ENCODE data around the gene RPS6KA3.
"Not testable (repeated sequence)": the region's sequence is repeated elsewhere in the genome, so short reads cannot be mapped to it uniquely, and the experiment has no call there.

The RPS6KA3 gene

DNA sequence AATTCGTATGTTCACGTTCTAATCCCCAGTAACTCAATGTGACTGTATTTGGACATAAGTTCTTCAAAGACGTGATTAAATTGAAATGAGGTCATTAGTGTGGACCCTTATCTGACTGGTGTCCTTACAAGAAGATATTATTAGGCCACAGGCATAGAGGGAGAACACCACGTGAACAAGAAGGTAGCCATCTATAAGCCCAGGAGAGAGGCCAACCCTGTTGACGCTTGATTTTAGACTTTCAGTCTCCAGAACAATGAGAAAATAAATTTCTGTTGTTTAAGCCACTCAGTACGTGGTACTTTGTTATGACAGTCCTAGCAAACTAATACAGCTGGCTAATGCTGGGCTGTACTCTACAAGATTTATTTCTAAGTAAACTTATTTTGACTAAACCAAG, 123.6 kb downstream of the RPS6KA3 start:
- no peak for DNase-seq (ENCODE audit: low spot score)

DNA sequence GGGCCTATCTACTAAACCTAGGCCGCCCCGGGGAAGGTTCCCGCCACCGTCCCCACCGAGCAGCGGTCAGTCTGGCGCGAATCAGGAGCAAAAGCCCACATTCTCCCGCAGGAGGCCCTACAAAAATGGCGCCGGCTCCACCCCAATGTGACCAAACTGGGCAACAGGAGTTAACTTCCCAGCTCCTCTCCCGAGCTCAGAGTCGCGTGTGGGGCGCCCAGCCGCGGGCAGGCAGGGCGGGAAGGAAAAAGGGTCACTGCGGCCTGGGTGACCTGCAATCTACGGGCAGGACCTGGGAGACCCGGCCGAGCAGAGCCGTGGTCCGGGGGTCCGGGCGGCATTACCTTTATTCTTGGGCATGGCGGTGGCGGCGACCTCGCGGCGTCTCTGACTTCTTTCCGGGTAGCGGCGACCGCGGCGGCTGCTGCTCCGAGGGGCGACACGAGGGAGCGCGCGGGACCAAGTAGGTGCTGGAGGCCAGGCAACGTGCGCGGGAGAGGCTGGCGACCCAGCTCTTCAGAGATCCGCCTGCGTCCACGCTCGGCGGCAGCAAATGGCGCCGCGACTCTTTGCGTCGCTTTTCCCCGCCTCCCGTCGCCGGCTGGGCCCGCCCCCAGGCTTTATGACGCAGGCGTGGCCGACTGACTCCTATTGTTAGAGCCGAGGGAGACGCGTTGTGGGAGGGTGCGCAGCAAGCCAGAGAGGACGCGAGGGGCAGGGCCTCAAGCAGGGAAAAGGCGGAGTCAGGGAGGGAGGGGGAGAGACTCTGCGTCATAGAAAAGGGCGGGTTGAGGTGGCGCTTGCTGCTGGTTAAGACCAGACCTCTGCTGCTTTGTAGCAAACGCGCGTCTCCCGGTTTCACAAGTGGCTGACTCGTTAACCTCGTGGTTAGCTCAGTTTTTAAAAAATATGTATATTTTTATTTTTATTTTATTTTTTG, 125.2 kb downstream of the RPS6KA3 start, which contains the start of gene EIF1AX:
EIF1AX (minus strand) TSS at position 558 of the 940 bp plus-strand sequence; CDS start at position 360, 198 bp downstream.
- DNase-seq (ENCODE audit: low spot score) = peak; percentile 87

DNA sequence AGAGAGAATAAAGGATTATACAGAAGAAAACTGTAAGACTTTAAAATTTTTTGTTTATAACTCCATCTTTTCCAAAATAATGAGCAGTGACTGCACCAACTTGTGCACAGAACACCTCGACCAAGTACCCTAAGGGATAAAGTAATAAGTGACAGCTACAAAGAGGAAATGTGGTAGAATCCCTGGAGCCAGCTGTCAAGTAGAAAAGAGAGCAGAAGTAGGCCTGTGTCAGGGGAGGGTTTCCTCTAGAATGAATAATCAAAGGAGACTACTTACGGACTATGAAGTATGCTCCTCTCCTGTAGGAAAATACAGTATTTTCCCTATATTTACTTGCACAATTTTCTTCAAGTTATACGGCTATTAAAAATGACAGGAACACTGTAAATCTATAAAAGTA, 126.3 kb downstream of the RPS6KA3 start:
- DNase-seq (ENCODE audit: low spot score) = no peak

DNA sequence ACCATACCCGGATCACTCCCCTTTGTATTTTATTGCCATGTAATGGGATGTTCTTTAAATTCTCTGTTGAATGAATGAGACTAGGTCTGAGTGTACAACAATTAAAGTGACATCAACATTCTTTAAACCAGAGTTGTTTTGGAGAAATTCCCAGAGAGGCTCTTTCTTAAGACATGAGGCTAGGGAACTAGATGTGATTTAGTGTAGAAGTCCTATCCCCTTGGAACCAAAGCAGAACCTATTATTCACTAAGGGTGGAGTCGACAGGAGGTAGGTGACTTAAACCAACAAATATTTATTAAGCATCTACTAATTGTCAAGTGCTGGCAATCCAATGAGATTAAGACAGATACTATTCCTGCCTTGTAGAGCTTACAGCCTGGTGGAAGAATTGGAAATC, 126.7 kb downstream of the RPS6KA3 start:
- no peak for DNase-seq (ENCODE audit: low spot score)

DNA sequence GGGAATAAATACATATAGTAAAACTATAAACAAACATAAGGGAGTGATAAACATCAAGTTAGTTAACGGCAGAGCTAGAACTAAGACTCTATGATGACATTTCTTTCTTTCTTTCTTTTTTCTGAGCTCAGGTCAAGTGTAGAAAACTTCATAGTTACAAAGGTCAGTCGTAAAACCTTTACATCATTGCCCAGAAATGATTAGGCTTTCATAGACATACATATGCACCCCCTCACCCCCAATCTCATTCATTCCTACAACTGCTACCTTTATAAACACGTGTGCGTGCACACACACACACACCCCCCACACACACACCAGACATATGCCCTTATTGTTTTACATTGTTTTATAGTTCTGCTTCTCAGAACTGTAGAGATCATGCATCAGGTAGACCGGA, 130.8 kb downstream of the RPS6KA3 start:
- no peak for DNase-seq (ENCODE audit: low spot score)

DNA sequence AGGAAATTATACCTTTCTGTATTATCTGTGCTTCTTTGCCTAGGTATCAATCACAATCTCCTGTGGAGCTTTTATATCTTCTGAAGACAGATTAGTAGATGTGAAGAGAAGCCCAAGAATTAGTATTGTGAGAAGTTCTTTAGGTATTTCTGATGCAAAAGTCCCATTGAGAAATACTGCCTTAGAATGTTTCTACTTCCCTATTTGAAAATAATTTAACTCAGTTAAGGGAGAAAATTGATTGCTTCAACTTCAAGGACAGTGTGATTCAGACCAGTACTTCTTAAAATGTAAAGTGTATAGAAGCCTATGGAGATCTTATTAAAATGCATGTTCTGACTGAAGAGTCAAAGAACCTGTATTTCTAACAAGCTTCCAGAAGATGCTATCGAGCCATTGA, 134.0 kb downstream of the RPS6KA3 start:
- no peak for DNase-seq (ENCODE audit: low spot score)

DNA sequence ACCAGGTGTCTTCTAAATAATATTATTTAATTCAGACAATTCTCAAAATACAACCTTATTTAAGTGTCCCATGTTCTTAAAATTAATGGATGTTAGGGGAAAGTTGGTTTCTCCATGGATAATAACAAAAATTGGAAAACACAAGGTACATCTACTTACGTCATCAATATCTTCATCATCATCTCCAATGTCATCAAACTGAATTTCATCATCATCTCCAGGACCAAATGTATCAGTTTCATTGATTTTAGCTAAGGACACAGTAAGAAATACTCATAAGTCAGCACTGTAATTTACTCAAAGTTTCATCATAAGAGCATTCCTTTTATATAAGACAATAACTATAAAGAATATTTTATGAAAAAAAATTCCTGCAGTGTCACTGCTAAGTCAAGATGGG, 136.4 kb downstream of the RPS6KA3 start:
- DNase-seq (ENCODE audit: low spot score) = no peak

DNA sequence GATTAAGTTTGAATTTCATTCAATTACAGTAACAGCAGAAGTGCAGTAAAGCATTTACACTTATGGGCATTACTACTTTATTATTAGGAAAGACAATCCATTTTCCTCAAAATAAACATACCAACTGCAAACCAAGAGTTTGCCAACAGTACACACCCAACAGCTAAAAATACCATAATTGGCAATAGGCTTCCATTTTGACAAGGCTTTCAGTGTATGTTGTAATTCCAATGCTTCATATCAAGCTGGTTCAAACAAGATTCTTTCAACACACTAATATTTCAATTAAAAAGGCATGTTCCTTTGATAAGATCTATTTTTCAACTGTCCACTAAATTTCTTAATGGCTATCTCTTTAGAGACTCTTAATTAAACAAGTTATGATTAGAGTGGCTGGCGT, 137.2 kb downstream of the RPS6KA3 start:
- DNase-seq (ENCODE audit: low spot score) = no peak

DNA sequence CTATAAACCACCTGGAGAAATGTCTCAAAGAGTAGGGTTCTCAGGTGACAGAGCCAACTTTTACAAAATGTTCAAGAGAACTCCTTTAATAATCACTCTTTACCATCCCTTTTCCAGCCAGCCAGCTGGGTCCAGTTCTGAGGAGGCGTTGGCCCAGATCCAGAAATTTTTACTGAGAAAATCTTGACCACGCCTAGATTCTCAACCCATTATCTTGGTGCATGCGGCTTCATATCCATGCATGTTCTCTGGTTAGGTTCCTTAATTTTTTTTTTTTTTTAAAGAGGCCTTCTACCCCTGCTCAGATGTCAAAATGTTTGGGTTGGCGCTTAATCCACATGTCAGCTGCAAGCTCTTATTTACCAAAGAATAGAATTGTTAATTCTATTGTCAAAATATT, 138.0 kb downstream of the RPS6KA3 start:
- DNase-seq (ENCODE audit: low spot score) = no peak

DNA sequence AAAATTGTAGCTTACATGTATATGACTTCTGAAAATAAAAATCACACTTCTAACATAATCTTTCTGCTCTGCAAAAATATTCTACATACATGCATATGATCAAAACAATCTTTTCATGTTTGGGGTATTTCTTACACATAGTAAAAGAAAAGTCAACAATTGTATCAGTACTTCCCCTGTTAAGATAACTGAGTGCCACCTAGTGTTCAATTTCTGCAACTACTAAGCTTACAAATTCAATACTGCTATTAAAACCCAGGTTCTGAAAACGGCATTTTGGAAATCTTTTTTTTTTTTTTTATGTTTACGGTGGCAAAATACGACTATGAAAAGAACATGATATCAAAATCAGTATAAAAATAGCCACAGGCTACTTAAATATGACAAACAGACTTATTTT, 139.3 kb downstream of the RPS6KA3 start:
- not testable (repeated sequence) for DNase-seq (ENCODE audit: low spot score)

DNA sequence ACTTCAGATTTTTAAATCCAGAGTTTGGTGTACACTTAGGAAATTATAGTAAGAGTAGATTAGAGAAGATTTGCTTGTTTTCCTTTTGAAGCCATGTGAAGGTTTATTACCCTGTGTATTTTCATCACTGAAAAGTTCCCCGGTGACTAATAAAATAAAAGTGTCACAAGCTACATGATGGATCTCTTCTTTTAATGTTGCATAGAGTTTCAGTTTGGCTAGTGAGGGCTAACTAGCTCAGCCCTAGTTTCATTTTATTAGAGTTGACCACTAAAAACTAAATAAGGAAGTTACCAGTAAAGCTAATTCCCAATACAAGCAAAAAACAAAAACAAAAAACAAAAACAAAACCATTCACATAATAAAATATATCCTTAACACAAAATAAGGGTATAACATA, 139.9 kb downstream of the RPS6KA3 start:
- not testable (repeated sequence) for DNase-seq (ENCODE audit: low spot score)

DNA sequence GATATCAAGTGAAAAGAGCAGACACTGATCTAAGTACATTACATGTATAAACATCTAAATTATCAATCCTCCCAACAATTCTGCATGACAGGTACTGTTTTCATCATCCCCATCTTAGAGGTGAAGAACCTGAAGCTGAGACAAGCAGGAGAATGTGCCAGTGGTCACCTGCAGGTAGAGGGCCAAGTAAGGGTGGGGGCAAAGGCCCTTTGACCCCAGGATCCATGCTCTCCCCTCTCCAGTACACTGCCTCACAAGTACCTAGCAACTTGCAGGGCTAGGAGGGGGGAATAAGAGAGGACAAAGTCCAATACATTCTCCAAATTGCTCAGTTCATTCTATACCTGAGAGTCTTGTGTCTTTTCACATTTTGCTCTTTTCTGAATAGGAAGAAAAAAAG, 141.7 kb downstream of the RPS6KA3 start:
- DNase-seq (ENCODE audit: low spot score) = no peak

DNA sequence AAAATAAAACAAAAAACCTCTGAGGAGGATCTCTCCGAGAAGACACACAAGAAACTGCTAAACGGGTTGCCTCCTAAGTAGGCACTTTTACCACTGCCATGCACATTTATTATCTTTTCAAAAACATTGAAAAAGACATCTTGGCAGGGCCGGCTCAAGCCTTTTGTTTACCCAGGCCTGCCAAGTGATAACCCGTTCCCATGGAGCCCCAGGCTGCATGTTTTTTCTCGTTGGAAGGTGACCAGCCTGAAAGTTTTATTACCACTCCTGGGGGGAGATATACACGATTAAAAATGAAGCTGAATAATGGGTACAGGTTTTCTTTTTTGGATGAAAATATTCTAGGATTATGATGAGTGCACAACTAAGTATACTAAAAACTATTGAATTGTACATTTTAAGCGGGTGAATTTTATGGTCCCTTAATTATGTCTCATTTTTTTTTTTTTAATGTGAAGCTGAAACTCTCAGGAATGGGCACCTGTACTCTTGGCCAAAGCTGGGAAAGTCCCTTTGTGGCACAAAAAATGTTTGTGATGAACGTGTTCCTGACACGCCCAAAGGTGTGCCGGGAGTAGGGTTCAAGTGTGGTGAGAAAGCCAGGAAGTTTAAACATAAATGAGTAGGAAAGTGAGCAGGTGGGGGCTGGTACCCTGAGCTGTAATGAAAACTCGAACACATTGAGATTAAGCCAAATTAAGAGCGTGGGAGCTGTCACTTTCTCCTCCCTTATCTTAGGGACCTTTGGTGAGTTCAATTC, 148.5 kb downstream of the RPS6KA3 start:
- DNase-seq (ENCODE audit: low spot score) = no peak

DNA sequence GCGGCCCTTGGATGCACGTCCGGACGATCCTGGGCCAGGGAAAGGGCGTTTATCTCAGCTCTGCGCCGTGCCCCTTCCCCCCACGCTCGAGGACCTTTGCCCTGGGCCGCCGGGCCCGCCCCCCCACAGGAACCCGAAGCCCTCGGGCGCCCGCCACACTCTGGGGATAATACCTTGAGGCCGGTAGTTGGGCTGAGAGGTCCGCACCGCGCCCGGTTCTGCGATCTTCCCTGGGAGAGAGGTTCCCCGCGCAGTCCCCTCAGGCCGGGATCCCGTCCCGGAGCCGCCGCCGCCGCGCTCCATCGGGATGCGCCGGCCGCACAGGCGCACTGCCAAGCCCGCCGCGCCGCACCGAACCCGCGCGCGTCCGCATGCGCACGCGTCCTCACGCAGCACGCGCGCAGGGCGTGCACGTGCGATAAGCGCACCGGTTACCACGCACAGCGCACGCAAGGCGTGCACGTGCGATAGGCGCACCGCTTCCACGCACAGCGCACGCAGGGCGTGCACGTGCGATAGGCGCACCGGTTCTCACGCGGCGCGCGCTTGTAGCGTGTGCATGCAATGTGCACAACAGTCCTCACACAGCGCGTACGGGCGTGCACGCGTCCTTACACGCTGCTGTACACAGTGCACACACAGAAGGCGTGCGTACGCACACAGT, 150.0 kb downstream of the RPS6KA3 start, which contains the start of gene MAP7D2:
MAP7D2 (minus strand) TSS at position 331 of the 664 bp plus-strand sequence; CDS start at position 303, 28 bp downstream.
- DNase-seq (ENCODE audit: low spot score) = no peak

DNA sequence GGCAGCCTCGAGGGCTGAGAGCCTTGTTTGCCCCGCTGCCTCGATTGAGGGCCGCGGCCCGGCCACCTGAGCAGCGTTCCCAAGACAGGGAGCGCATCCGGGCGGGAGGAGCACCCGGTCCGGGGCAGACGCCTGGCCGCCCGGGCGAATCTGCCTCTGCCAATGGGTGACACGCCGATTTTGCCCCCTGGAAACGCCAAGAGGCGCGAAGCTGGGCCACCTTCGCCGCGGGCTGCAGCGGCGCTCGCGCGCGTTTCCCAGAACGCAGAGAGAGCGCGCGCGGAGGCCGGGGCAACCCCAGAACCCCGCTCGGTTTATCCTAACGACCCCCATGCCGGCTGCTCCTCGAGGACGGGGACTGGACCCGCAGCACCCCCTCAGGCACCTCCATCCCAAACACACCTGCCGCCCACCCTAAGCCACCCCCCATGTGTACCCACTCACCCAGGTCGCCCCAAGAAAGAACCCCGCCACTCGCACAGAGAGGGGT, 150.6 kb downstream of the RPS6KA3 start:
- DNase-seq (ENCODE audit: low spot score) = no peak

DNA sequence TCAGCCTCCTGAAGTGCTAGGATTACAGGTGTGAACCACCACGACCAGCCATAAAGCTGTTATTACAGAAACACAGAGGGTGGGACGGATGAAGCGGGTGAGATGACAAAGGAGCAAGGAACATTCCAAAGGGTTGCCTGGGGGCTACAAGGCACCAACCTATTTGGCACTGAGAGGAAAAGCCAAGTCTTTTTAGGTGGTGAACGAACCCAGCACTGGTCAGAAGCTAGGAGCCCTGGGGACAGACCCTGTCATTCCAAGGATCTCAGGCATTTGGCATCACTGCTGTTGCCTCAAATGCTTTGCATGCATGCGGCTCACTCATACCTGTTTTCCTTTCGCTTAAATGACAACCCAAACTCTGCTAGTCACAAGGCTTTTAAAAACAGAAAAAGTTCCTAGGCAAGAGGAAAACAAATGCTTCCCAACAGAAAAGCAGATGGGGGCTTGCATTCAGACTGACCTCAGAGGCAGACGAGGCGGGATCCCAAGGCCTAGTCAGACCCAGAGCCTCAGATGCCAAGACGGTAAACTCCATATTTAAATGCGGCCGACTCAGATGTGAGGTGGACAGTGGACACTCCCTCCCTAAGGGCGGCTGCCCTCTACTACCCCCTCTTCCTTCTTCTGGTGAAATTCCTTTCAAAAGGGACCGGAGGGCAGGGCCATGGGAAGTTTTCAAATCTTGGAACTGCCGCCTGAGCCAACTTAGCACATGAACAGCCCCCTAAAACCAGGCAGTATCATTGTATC, 154.5 kb downstream of the RPS6KA3 start:
- no peak for DNase-seq (ENCODE audit: low spot score)

DNA sequence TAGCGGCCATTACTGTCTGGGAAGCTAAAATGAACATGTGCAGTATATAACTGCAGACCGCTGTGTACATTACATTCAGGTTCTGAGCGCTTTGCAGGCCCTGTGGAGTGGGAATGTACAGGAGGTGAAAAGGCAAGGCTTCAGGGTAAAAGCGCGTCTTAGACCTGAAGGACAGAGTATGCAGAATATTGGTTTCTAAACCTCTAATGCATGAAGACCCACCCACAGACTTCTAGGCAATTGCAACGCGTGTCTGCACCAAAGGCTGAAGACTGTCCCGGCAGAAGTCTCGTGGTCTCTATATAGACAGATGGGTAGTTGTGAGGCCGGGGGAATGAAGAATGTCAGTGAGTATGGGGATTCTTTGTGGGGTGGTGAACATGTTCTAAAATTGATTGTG, 155.4 kb downstream of the RPS6KA3 start:
- no peak for DNase-seq (ENCODE audit: low spot score)

DNA sequence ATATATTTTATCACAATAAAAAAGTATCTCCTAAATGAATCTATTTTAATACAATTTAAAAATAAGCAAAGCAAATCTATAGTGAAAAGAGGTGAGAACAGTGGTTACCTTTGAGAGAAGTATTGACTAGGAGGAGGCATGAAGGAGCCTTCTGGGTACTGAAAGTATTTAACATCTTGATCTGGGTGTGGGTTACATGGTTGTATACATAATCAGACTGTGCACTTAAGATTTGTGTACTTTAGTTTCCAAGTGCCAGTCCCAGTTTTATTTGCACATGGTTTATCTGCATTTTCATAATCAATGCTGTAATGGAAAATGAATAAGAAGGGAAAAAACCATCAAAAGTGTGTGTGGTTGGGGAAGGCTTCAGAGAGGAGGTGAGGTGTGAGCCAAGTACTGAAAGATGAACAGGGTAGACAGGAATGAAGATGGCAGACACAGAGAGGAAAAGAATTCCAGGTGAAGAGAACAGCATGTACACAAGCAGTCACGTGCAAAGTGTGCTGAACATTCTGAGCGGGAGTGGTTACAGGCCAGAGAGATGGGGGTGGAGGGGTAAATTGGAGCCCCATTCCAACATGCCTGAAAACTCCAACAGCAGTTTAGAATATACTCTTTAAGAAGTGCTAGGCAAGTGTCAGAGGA, 164.7 kb downstream of the RPS6KA3 start:
- DNase-seq (ENCODE audit: low spot score) = no peak
